Endometrial microvascular endothelial cells (primary cell): ENCODE data around the gene SPATS2. TPM values are rescaled to one million over a fixed set of nuclear protein-coding genes. Genes with fewer than 3 reads are reported as not detected.

Experiments used
- in situ Hi-C: cut with HindIII; loops from 2 replicates; pipeline ENCODE4 v1.10.0; 2017; ENCODE audit warnings: low sequenced_read_pairs, low pct_unique_long_range_greater_than_20kb; ENCODE audit errors: inconsistent ontology term
- total RNA-seq: library from RNA; depleted of rRNA; stranded (reverse); fragments of >200 nt; gene quantifications from one replicate; pipeline ENCODE4 v1.2.3, GENCODE V29; 2015; ENCODE audit errors: inconsistent ontology term

Gene SPATS2
- total RNA-seq, 1 donor from 2014 or later, result 65.6 TPM

DNA sequence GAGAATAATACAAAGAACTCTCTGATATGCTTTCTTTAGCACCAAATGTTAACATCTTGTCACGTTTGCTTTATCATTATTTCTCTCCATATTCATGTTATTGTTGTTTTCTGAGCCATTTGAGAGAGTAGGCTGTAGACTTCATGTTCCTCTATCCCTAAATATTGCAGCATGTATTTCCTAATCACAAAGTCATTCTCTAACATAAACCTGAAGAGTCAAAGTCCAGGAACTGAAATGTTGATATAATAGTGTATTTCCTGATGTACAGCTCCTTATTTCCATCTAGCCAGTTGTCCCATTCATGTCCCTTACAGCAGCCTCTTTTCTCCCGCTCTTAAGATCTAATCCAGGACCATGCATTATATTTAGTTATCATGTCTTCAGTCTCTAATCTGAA, 72.8 kb downstream of the SPATS2 start:
- in situ Hi-C loops, result no loop called here

DNA sequence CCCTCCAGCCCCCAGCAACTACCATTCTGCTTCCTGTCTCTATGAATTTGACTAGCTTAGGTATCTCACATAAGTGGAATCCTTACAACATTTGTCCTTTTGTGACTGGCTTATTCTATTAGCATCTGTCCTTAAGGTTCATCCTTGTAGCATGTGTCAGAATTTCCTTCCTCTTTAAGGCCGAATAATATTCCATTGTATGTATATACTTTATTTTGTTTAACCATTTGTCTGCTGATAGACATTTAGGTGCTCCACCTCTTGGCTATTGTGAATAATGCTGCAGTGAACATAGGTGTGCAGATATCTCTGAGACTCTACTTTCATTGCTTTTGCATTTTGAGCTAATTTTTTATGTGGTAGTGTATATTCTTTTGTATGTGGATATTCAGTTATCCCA, 75.7 kb downstream of the SPATS2 start:
- in situ Hi-C loops, result no loop called here

DNA sequence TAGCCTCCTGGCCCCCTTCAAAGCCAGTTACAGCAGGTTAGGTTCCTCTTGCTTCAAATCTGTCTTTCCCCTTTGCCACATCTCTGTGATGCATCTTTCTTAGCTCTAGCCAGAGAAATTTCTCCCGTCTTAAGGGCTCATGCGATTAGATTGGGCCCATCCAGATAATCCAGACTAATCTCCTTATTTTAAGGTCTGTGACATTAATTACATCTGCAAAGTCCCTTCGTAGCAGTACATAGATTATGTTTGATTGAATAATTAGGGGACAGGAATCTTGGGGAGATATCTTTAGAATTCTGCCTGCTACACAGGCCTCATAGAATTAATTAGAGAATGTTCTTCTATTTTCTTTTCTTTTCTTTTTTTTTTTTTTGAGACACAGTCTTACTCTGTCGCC, 79.3 kb downstream of the SPATS2 start:
- in situ Hi-C loops, result no loop called here

DNA sequence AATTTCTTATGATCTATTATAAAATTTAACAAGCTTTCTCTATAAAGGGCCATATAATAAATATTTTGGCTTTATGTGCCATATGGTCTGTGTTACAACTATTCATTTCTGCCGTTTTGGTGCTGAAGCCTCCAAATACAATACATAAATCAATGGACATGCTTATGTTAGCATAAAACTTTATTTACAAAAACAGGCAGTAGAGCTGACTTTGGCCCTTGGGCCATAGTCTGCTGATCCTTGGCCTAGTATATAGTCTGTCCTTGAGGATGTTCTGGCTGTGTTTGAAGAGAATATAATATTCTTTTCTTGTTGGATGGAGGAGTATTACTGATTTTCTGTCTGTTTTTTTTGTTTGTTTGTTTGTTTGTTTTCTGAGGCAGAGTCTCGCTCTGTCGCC, 81.6 kb downstream of the SPATS2 start:
- in situ Hi-C loops, result no loop called here

DNA sequence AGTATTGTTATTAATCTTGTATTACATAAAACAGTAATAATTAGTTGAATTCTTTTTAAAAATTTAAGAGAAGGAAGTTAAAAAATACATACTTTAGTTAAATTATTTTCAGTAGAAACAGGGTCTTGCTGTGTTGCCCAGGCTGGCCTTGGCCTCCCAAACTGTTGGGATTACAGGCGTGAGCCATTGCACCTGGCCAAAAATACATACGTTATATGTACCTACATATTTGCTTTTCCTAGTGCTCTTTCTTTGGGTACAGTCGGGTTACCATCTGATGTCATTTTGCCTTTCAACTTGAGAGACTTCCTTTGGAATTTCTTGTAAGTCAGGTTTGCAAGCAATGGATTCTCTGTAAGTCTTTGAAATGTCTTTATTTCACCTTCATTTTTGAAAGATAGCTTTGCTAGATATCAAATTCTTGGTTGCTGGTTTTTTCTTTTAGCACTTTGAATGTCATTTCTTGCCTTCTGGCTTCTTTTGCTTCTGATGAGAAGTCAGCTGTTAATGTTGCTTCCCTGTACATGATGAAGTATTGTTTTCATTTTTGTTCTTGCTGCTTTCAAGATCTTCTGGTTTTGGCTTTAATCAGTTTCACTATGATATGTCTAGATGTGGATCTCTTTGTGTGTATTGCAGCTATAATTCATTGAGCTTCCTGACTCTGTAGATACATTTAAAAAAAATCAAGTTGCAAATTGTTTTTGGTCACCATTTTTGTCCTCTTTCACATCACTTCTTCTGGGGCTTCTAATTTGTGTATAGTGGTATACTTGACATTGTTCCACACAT, 84.4 kb downstream of the SPATS2 start:
- in situ Hi-C loops, result no loop called here

DNA sequence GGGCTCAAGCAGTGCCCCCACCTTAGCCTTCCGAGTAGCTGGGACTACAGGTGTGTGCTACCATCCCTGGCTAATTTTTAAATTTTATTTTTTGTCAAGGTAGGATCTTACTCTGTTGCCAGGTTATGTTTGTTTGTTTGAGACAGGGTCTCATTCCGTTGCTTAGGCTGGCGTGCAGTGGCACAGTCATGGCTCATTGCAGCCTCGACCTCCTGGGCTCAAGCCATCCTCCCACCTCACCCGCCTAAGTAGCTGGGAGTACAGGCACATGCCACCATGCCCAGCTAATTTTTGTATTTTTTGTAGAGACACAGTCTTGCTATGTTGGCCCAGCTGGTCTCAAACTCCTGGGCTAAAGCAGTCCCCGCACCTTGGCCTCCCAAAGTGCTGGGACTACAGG, 88.2 kb downstream of the SPATS2 start:
- in situ Hi-C loops, result no loop called here

DNA sequence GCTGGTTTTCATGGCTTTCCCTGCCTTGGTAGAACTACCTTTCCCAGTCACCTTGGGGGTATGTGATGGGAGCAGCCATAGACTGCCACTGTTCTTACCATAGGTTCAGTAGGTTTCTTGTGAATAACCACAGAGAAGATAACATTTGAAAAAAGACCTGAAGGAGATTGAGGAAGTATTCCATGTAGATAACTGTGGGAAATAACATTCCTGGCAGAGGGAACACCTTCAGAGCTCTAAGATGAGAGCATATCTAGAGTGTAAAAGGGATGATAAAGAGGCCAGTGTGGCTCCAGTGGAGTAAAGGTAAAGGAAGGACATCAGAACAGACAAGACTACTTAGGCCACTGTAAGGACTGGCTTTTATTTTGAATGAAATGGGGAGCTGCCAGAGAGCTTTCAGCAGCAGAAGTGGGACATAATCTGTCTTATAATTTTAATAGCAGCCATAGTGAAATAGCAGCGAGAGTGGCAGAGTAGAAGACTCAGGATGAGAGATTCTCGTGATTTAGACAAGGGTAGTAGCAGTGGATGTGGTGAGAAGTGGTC, 88.9 kb downstream of the SPATS2 start:
- in situ Hi-C loops, result no loop called here

DNA sequence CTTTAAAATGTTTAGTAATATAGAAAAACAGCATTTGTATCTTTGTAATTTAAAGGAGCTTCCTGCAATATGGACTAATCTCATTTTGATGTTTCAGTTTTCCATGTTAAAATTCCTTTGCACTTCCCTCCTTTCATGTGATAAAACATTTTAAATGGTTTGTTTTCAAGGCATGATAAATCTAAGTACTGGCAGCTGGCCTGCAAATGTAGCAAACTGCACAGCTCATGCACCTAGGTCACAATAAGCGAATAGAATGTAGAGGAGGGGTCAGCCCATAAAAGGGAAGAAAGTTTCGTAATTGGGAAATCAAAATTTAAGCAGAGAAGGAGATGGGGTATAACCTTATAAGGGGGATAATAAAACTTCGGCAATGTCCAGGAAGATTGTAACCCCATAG, 91.6 kb downstream of the SPATS2 start:
- in situ Hi-C loops, result no loop called here

DNA sequence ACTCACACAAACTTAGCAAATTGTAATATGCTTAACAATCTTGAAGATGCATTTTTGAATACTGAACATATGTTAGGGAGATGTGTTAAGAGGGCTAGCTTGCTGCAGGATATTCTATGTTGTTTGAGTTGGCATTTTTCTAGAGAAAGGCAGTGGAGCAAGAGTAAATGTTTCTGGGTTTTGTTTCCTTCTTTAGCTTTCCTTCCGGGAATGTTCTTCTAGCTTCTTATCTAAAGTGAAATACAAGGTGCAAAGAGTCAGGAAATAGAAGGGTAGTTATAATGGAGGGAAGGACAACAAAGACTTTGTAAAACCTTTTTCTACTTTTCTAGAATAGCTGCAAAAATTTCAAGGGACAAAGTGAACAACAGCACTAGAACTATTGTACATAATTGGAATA, 94.0 kb downstream of the SPATS2 start:
- in situ Hi-C loops, result no loop called here

DNA sequence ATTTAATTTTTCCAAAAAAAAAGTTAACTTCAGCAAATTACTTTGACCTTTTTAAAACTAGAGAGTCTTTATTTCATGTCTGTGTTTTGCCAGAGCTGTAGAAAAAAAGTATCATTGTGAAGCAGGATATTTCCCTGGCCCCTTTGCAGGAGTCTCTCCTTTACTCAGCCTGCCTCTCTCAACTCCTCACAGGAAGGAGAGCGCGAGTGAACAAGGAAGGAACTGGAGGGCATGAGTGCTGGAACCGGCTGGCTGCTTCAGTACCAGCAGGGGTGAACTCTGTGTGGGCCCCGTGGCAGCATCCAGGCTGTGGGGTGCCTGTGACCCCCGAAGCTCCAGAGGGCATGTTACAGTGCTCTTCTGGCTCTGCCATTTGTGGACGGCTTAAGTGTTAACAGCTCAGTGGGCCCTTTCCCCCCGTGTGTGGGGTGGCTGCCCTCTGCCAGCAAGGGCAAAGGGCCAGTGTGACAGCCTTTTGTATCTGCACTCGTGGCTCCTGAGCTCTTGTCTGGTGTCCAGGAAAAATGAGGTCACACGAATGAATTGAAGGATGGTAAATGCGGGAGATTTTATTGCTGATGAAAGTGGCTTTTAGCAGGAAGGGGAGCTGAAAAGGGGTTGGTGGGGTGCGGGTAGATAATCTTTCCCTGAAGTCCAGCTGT, 95.0 kb downstream of the SPATS2 start:
- in situ Hi-C loops, result no loop called here

DNA sequence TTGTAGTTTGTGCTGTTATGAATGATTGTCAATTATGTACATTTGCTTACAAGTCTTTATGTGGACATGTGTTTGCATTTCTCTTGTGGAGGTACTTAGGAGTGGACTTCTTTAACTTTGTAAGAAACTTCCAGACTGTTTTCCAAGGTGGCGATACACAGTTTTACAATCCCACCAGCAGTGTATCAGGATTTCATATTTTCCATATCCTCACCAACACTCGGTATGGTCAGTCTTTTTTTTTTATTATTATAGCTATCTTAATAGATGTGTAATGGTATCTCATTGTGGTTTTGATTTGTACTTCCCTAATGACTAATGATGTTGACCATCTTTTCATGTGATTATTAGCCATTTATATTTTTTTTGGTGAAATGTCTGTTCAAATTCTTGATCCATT, 97.9 kb downstream of the SPATS2 start:
- in situ Hi-C loops, result no loop called here

DNA sequence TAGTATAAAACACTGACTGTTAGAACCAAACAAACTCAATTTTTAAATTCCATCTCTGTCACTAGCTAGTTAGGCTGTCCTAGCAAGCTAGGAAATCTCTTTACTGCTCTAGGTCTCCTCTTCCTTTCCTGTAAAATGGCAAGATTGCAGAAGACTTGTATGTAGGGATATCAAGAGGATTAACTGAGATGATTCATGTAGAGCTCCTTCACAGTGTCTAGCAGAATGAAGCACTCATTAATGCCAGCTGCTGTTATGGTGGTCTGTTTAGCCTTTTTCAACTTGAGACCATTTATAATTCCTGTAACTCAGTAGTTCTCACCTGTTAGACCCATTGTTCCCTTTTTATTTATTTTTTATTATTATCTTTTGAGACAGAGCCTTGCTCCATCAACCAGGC, 103.7 kb downstream of the SPATS2 start:
- in situ Hi-C loops, result no loop called here

DNA sequence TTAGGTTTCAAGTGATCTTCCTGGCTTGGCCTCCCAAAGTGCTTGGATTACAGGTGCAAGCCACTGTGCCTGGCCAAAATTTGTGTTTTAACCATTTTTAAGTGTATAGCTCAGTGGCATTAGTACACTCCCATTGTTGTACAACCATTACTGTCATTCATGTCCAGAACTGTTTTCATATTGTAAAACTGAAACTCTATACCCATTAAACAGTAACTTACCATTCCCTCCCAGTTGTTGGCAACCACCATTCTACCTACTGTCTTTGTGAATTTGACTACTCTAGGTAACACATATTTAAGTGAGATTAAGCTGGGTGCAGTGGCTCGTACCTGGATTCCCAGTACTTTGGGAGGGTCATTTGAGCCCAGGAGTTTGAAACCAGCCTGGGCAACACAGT, 104.3 kb downstream of the SPATS2 start:
- in situ Hi-C loops, result no loop called here

DNA sequence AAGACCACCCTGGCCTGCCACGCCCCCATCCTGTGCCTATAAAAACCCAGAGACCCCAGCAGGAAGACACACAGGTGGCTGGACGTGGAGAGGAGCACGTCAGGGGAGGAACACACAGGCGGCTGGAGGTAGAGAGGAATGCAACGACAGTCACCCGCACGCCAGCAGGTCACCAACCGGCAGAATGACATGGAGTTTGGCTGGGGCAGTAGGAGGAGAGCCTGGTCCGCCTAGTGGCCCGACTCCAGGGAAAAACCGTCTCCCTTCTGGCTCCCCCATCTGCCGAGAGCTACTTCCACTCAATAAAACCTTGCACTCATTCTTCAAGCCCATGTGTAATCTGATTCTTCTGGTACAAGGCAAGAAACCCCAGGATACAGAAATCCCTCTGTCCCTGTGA, 108.8 kb downstream of the SPATS2 start:
- in situ Hi-C loops, result no loop called here

DNA sequence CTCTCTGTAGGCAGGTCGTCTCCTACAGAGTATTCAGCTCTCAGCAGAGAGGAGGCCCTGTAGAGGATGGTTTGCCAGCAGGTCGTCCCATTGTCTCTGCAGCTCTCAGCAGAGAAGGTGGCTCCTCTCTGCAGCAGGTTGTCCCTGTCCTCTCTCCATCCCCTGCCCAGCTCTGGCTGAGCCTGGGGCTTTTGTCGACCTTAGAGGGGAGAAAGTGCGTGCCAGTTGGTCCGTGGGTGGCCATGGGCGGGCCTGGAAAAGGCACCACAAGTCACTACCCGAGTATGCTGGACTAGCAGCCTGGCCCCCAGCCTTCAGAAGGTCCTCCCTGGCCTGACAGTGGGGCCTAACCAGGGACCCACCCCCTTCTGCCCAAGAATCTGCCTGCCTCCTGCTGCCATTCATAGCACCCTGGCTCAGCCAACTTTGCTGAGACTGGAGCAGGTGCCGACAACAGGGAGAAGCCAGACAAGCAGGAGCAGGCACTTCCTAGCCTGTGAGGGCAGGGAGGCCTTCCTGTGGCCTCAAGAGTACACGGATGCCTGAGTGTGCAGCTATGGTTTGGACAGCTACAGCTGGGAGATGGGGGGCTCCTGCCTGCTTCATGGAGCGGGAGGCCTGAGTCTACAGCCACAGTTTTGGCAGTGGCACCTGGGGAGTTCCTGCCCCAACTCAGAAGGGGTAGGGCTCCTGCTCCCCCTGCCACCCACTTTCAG, 111.8 kb downstream of the SPATS2 start:
- in situ Hi-C loops, result no loop called here

DNA sequence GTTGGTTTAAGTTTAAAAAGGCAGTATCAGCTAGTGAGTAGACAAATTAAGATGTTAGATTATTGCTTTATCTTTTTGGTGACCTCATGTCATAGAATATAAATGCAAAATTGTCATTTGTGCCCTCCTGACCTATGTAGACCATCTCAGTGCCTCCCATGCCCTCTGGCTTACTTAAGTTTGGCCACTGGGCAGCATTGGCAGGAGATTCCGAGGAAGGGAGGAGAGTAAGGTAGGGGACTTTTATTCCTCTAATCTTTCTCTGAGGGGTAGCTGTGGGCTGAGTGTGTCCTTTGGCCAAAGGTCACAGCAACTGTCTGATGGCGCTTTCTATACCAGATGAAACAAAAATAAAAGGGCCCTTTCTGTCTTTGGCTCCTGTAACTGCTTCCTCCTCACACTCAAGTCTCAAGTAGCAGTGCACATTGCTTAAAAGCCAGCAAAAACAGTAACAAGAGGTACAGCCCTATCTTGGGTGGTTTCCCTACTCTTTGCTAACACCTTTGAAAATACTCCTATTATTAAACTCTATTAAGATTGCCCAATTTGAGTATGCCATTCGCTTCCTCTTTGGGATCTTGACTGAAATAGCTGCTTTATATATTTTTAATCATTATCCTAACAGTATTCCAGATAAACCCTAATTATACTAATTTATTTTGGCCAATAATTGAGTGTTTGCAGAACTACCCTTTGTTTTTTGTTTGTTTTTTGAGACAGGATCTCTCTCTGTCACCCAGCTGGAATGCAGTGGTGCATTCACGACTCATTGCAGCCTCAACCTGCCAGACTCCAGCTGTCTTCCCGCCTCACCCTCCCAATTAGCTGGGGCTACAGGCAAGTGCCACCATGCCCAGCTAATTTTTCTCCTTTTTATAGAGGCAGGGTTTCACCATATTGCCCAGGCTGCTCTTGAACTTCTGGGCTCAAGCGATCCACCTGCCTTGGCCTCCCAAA, 115.1 kb downstream of the SPATS2 start:
- in situ Hi-C loops, result no loop called here

DNA sequence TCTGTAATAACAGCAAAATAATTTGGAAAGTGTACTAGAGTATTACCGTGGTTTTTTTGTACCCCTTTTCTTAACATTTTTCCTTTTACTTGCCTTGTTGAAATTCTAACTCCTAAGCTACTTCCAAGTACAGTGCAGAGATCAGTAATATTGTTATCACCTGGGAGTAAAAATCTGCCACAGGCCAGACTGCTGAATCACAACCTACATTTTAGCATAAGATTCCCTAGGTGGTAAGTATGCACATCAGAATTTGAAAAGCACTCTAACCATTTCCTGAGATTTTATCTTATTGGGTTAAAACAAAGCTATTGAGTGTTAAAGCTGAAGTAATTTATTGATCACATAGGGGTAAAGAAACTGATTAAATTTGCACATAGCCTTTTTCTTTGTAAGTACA, 116.4 kb downstream of the SPATS2 start:
- in situ Hi-C loops, result no loop called here

DNA sequence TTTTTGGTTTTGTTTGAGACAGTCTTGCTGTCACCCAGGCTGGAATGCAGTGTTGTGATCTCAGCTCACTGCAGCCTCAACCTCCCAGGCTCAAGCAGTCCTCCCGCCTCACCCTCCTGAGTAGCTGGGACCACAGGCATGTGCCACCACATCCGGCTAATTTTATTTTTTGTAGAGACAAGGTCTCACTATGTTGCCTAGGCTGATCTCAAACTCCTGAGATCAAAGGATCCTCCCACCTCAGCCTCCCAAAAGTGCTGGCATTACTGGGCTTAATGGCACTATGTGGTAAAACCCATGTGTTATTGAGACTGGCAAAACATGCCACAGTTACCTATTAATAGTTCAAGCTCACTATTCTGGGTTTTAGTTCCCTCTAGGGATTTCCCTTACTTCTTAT, 120.3 kb downstream of the SPATS2 start:
- in situ Hi-C loops, result no loop called here

DNA sequence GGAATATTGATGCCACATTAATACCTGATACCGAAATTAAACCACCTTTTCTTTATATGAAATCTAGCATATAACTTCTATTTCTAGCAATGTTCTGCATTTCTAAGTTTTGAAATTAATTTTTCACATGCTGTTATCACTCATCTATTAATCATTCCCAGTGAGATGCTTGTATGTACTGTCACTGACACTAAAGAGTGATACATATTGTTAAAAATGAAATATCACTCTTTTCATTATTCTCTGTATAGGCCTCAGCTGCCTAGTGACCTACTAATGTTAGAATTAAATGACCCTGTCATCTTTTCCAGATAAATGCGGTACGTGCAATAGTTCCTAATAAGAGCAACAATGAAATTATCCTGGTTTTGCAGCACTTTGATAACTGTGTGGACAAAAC, 121.9 kb downstream of the SPATS2 start:
- in situ Hi-C loops, result no loop called here
